Measurements from ENCODE around the gene SCAF4.
"Not testable (repeated sequence)": the region's sequence is repeated elsewhere in the genome, so short reads cannot be mapped to it uniquely, and the experiment has no call there.

The SCAF4 gene

GRCh38 chr21:31731857-31732596 lies at the start of gene SCAF4:
Gene SCAF4 (minus strand): TSS chr21:31732118. CDS start chr21:31731692, 426 bp downstream.
- in situ Hi-C loops (cut with MboI; ENCODE audit: low sequenced_read_pairs) = no loop called here

- in situ Hi-C loops (cut with MboI; ENCODE audit: low sequenced_read_pairs) = no loop called here
Observed at GRCh38 chr21:31780944-31781343, 49.0 kb upstream of the SCAF4 start.

- in situ Hi-C loops (cut with MboI; ENCODE audit: low sequenced_read_pairs) = no loop called here
Observed at GRCh38 chr21:31778546-31778945, 46.6 kb upstream of the SCAF4 start.

- in situ Hi-C loops (cut with MboI; ENCODE audit: low sequenced_read_pairs) = no loop called here
Observed at GRCh38 chr21:31777857-31778256, 45.9 kb upstream of the SCAF4 start.

- in situ Hi-C loops (cut with MboI; ENCODE audit: low sequenced_read_pairs) = no loop called here
Observed at GRCh38 chr21:31774031-31774430, 42.1 kb upstream of the SCAF4 start.

GRCh38 chr21:31772674-31773555 lies 41.0 kb upstream of the SCAF4 start:
- in situ Hi-C loops (cut with MboI; ENCODE audit: low sequenced_read_pairs) = no loop called here

- in situ Hi-C loops (cut with MboI; ENCODE audit: low sequenced_read_pairs) = no loop called here
Observed at GRCh38 chr21:31771685-31772084, 39.8 kb upstream of the SCAF4 start.

- in situ Hi-C loops (cut with MboI; ENCODE audit: low sequenced_read_pairs) = no loop called here
Observed at GRCh38 chr21:31768710-31769109, 36.8 kb upstream of the SCAF4 start.

- in situ Hi-C loops (cut with MboI; ENCODE audit: low sequenced_read_pairs) = no loop called here
Observed at GRCh38 chr21:31766899-31767298, 35.0 kb upstream of the SCAF4 start.

- in situ Hi-C loops (cut with MboI; ENCODE audit: low sequenced_read_pairs) = not testable (repeated sequence)
Observed at GRCh38 chr21:31765850-31766249, 33.9 kb upstream of the SCAF4 start.

GRCh38 chr21:31760931-31761330 lies 29.0 kb upstream of the SCAF4 start:
- in situ Hi-C loops (cut with MboI; ENCODE audit: low sequenced_read_pairs) = no loop called here

- in situ Hi-C loops (cut with MboI; ENCODE audit: low sequenced_read_pairs) = no loop called here
Observed at GRCh38 chr21:31756787-31757186, 24.9 kb upstream of the SCAF4 start.

GRCh38 chr21:31755027-31755426 lies 23.1 kb upstream of the SCAF4 start:
- in situ Hi-C loops (cut with MboI; ENCODE audit: low sequenced_read_pairs) = no loop called here

GRCh38 chr21:31754708-31754960 lies 22.7 kb upstream of the SCAF4 start:
- in situ Hi-C loops (cut with MboI; ENCODE audit: low sequenced_read_pairs) = no loop called here

GRCh38 chr21:31753949-31754707 lies 22.2 kb upstream of the SCAF4 start:
- in situ Hi-C loops (cut with MboI; ENCODE audit: low sequenced_read_pairs) = no loop called here

GRCh38 chr21:31752967-31753366 lies 21.0 kb upstream of the SCAF4 start:
- in situ Hi-C loops (cut with MboI; ENCODE audit: low sequenced_read_pairs) = no loop called here

GRCh38 chr21:31752352-31752751 lies 20.4 kb upstream of the SCAF4 start:
- in situ Hi-C loops (cut with MboI; ENCODE audit: low sequenced_read_pairs) = no loop called here

GRCh38 chr21:31750843-31751242 lies 18.9 kb upstream of the SCAF4 start:
- in situ Hi-C loops (cut with MboI; ENCODE audit: low sequenced_read_pairs) = no loop called here

GRCh38 chr21:31744182-31744800 lies 12.4 kb upstream of the SCAF4 start:
- in situ Hi-C loops (cut with MboI; ENCODE audit: low sequenced_read_pairs) = no loop called here

GRCh38 chr21:31743712-31744111 lies 11.8 kb upstream of the SCAF4 start:
- in situ Hi-C loops (cut with MboI; ENCODE audit: low sequenced_read_pairs) = no loop called here

GRCh38 chr21:31741116-31741515 lies 9.2 kb upstream of the SCAF4 start:
- in situ Hi-C loops (cut with MboI; ENCODE audit: low sequenced_read_pairs) = no loop called here

Measured in HL-60/S4 (cell line).